DOHH2 (cell line): ENCODE results near the gene GAPT.

Experiments used
- CTCF ChIP-seq: fragments of 200-600 bp; sonication (generic); IDR thresholded peaks from one replicate; pipeline ENCODE4 v1.5.1; 2014; ENCODE audit warnings: antibody characterized with exemption, mild to moderate bottlenecking, low read depth, low read length; ENCODE audit not compliant: poor library complexity, severe bottlenecking
- EZH2phosphoT487 ChIP-seq: fragments of 200-600 bp; sonication (generic); IDR thresholded peaks from 2 replicates; pipeline ENCODE4 v1.6.1; 2017; ENCODE audit warnings: borderline replicate concordance, mild to moderate bottlenecking, antibody characterized with exemption, low read length, moderate library complexity, mixed read lengths

GRCh38 chr5:58456486-58456885 lies 34.7 kb upstream of the GAPT start:
- TF ChIP-seq CTCF: no peak
- no peak for TF ChIP-seq EZH2phosphoT487
